GM18907 (cell line): ENCODE data around the gene KCTD21.
"Not testable (repeated sequence)": the region's sequence is repeated elsewhere in the genome, so short reads cannot be mapped to it uniquely, and the experiment has no call there.

Experiments
- ATAC-seq: cut with Tn5 transposase; IDR thresholded peaks from one replicate; pipeline ENCODE4 v1.9.1; 2021; ENCODE audit warnings: mild to moderate bottlenecking, moderate library complexity; ENCODE audit not compliant: unreplicated experiment

KCTD21 gene, protein sequence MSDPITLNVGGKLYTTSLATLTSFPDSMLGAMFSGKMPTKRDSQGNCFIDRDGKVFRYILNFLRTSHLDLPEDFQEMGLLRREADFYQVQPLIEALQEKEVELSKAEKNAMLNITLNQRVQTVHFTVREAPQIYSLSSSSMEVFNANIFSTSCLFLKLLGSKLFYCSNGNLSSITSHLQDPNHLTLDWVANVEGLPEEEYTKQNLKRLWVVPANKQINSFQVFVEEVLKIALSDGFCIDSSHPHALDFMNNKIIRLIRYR

GRCh38 chr11:78188286-78189173, at the start of gene KCTD21, which contains the start of gene USP35:
Gene KCTD21 (minus strand): TSS chr11:78188626. CDS start chr11:78174554, 14,072 bp downstream.
Gene USP35 (plus strand): TSS chr11:78188919. CDS start chr11:78196246, 7,327 bp downstream.
- peak; percentile 98 for ATAC-seq

GRCh38 chr11:78237293-78238046, 49.0 kb upstream of the KCTD21 start:
- no peak for ATAC-seq

GRCh38 chr11:78234006-78234405, 45.6 kb upstream of the KCTD21 start:
- no peak for ATAC-seq

DNA sequence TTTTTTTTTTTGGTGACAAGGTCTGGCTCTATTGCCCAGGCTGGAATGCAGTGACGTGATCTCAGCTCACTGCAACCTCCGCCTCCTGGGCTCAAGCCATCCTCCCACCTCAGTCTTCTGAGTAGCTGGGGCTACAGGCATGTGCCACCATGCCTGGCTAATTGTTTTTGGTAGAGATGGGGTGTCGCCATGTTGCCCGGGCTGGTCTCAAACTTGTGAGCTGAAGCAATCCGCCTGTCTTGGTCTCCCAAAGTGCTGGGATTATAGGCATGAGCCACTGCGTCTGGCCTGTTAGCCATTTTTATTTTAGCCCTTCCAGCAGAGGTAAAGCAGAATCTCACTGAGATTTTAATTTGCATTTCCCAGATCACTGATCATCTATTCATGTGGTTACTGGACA, 44.6 kb upstream of the KCTD21 start:
- ATAC-seq = not testable (repeated sequence)

DNA sequence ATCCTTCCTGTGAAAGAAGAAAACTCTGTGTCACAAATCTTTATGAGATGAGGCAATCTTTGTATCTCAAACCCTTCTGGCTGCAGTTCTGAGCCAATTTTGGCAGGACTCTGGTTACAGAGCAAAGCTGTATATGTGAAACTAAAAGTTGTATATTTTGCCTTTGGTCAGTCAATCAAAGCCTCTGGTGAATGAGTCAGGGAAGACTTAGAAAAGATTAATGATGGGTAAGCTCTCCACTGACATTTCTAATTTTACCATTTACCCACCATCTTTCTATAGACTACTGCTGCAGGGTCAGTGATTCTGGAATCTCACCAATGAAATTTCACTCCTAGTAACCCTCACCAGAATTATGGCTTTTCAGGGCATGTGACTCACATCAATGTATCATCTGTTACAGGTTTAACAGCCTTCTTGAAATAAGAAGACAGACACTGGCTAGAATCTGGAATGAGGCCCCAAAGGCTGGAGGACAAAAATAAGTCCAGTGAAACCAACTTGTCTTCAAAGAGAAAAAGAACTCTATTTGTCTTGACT, 43.6 kb upstream of the KCTD21 start:
- no peak for ATAC-seq

DNA sequence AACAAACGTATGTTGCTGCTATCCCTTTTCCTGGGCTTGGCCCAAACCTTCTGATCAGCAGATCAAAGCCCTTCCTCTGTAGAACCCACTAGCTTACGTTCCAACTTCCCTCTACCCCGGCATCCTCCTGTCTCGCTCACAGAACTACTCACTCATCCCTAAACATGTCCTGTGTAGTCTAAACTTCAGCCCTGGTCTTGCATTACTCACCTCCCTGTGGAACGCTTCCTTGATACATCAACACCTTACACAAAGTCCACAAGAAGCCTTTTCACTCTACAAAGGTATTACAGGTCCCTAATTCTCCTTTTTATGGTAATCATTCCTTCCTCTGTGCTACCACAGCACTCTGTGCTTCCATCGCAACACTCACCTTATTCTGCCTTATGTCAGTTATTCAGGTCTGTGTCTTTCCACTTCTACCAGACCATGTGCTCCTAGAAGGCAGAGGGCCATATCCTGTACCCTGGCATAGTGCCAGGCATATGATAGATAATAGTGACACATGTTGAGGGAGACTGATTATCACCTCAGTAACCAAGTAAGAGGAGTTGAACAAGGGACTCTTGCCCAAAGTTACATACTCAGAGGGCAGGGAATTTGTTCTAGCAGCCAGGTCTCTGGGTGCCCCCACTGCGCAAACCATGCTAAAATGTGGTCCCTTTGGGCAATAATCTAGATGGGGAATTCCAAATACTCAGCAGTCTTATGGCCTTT, 41.9 kb upstream of the KCTD21 start:
- ATAC-seq = no peak

DNA sequence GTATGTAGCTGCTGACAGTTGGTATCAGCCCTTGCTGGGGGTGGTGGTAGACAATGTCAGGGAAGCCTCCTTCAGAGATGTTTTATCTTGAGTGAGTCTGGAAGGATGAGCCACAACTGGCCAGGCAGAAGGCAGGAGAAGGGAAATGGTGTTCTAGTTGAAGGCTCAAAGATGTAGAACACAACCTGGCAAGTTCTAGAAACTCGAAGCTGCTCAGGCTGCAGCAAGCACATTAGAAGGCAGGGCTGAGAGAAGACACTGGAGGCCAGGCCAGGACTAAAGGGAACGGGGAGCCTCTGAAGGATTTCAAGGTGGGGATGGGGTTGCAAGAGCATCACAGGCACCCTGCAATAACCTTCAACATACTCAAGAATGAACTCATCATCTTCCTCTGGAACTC, 40.7 kb upstream of the KCTD21 start:
- no peak for ATAC-seq

DNA sequence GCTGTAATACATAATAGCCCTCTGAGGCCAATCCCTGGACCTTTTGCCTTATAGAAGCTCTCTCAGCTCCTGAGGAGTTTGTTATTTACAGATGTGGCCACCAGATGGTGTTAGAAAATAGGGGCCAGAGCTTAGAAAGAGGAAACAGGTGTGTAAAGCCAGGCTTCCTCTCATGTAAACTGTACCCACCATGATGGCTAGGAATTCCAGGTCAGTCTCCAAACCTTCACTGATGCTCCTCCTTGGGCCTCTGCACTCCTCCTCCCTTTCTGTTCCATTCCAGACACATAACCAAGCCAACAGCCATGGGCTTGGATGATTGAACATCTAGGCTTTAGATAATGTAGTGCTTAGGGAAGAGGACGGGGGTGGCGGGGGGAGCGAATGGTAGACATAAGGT, 40.0 kb upstream of the KCTD21 start:
- peak; percentile 66 for ATAC-seq

GRCh38 chr11:78227921-78228320, 39.5 kb upstream of the KCTD21 start:
- no peak for ATAC-seq

- no peak for ATAC-seq
Measured at GRCh38 chr11:78226684-78227680, 38.6 kb upstream of the KCTD21 start.

- ATAC-seq = no peak
Measured at GRCh38 chr11:78224906-78225420, 36.5 kb upstream of the KCTD21 start.

DNA sequence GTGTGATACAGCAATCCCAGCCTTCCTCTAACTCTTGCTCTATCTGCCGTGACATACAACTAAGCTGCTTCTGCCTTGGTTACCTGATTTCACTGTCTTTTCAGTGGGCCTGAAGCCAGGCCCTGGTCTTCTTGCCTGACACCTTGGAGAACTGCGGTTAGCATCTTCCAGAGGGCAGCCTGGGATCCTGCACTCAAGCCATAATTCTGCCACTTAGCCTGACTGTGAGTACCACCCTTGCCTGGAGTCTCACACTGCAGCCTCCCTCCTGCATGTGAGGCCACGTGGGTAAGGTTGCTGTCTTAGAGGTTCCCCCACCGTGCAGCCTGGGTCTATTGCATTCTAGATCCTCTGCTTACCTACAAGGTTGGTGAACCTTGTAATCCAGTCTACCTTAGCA, 36.1 kb upstream of the KCTD21 start:
- no peak for ATAC-seq

DNA sequence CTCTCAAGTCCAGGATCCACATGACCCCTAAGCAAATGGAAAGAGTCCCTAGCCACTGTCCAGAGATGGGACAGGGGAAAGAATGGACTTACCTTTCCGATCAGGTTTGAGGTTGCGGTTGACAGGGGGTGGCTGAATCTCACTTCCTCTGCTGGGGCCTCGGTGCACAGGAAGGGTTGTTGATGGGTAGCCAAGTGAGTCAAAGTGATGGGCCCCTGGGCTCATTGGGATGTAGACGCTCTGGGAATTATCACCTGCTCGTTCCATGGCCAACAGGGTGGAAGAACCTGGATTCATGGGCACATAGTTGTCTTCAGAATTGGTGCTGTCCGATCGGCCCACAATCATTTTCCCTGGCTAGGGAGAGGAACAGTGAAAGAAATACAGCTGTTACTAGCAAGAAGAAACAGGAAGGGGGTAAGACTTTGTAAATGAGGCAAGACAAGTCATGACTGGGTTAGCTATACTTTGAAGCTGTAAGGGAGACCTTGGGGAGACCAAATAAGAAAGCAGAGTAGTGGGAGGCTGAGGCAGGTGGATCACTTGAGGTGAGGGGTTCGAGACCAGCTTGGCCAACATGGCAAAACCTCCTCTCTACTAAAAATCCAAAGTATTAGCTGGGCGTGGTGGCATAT, 35.0 kb upstream of the KCTD21 start:
- peak; percentile 84 for ATAC-seq

GRCh38 chr11:78222726-78223125, 34.3 kb upstream of the KCTD21 start:
- not testable (repeated sequence) for ATAC-seq

- no peak for ATAC-seq
Measured at GRCh38 chr11:78221396-78222315, 33.2 kb upstream of the KCTD21 start.

- no peak for ATAC-seq
Measured at GRCh38 chr11:78220218-78221157, 32.1 kb upstream of the KCTD21 start.
